Panc1 (cell line): ENCODE data around the gene CNEP1R1.

Source experiments
- CTCF ChIP-seq: fragments of 450-650 bp; IDR thresholded peaks from 2 replicates; pipeline ENCODE4 v1.5.1; 2017; ENCODE audit warnings: mild to moderate bottlenecking
- POLR2AphosphoS5 ChIP-seq: IDR thresholded peaks from 2 replicates; pipeline ENCODE4 v1.6.1; 2012; ENCODE audit warnings: mild to moderate bottlenecking, low read depth, low read length, moderate library complexity
- REST ChIP-seq, 2 experiments: IDR thresholded peaks; 2 replicates each; pipeline ENCODE4 v1.6.1; 2011 to 2012; ENCODE audit warnings: low read depth in 2 of 2, control low read depth in 1 of 2, low read length in 1 of 2, mild to moderate bottlenecking in 1 of 2, moderate library complexity in 1 of 2; ENCODE audit not compliant: insufficient read depth in 1 of 2
- SIN3A ChIP-seq: IDR thresholded peaks from 2 replicates; pipeline ENCODE4 v1.6.1; 2012; ENCODE audit warnings: low read depth, mild to moderate bottlenecking, low read length, moderate library complexity, borderline replicate concordance; ENCODE audit not compliant: insufficient read depth

GRCh38 chr16:50024684-50025536, at the start of gene CNEP1R1:
- TF ChIP-seq REST (IDR thresholded peaks at IDR 0.05; ENCODE audit: insufficient read depth in 1 of 2, low read depth in 2 of 2, low read length in 1 of 2) (0 out of 4 replicates have a peak, but pooled peaks of 1 of the 2 experiments have one; percentile 48), CTCF (peak; percentile 99), SIN3A (peak; percentile 74), POLR2AphosphoS5 (peak; percentile 57; the same call in 1 of the 2 replicates)
